Retinal pigment epithelial cell (primary cell): ENCODE results near the gene MERTK.
A peak's percentile ranks its signal among the peaks of the same experiment; 100 is the strongest.

Experiments
- DNase-seq: peaks from one replicate; pipeline ENCODE4 v3.0.0-alpha.2; 2010; ENCODE audit warnings: low read depth
- H3K4me3 ChIP-seq: 2 replicates; pipeline ENCODE4 v1.5.1; 2011; ENCODE audit warnings: mild to moderate bottlenecking, low read length, control low read depth, moderate library complexity
- TF ChIP-seq, protein P1 (sequence below): conservative IDR thresholded peaks from 2 replicates; pipeline ENCODE4 v1.5.1; 2011; ENCODE audit warnings: low read depth, low read length, control low read depth, inconsistent platforms

The MERTK gene

DNA sequence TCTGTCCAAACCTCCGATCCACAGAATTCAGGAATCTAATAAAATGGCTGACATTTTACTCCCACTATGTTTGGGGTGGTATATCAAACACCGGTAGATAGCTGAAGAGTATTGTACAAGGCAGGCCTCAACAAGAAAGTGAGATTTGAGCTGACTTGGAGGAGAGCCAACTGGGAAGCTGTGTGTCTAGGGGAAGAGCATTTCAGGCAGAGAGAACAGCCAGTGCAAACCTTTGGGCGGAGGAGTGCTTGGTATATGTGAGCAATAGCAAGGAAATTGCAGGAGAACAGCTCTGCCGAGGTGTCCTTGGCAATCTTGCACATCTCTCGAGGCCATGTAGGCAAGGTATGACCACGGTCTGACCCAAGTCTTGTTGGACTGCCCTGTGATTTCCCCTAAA, 1.8 kb upstream of the MERTK start:
- DNase-seq, result no peak
- no peak overlapping the region for H3K4me3 ChIP-seq
- TF ChIP-seq, protein P1, sequence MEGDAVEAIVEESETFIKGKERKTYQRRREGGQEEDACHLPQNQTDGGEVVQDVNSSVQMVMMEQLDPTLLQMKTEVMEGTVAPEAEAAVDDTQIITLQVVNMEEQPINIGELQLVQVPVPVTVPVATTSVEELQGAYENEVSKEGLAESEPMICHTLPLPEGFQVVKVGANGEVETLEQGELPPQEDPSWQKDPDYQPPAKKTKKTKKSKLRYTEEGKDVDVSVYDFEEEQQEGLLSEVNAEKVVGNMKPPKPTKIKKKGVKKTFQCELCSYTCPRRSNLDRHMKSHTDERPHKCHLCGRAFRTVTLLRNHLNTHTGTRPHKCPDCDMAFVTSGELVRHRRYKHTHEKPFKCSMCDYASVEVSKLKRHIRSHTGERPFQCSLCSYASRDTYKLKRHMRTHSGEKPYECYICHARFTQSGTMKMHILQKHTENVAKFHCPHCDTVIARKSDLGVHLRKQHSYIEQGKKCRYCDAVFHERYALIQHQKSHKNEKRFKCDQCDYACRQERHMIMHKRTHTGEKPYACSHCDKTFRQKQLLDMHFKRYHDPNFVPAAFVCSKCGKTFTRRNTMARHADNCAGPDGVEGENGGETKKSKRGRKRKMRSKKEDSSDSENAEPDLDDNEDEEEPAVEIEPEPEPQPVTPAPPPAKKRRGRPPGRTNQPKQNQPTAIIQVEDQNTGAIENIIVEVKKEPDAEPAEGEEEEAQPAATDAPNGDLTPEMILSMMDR, result no peak

DNA sequence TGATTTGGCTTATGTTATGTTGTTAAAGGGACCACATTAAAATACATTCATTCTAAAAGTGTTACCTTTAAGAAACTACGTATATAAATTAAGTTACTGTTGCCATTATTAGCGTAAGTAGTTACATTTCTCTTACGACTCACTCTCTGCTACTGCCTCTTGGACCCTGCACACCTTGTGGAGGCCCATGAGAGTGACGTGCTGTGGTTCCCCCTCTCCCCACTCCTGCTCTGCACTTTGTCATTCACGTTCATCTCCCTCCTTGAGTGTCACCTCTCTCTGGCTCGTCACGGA, 830 bp upstream of the MERTK start:
- peak overlapping the region; percentile 76 for H3K4me3 ChIP-seq
- TF ChIP-seq, protein P1, result no peak
- DNase-seq, result no peak

DNA sequence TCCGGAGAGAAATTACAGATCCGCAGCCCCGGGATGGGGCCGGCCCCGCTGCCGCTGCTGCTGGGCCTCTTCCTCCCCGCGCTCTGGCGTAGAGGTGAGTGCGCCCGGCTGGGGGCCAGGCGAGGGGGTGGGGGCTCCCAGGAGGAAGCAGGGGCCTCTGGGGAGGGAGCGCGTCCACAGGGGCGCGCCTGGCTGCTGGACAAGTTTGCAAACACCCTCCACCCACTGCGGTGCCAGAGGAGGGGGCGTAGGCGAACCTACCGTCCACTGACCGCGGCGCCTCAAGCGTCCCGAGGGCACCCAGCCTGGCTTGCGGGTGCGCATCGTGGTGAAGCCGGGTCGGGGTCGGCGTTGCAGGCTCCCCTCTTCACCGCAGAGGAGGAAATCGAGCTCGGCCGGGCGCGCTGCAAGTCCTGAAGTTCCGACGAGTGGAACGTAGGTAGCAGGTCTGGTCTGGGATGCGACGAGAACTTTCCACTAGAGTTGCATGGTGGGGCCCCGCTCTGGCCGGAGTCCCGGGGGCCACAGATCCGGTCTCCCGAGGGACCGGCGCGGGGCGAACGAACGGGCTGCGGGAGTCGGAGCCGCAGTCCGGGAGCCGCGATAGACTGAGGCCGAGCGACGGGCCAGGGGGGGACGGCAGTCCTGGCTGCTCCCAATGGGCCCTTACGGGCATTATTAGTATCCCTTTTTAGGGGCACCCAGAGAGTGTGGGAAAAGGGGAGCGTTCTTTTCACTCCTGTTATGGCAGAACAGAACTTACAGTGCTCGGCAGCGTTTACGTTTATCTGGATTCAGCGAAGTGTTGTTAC, 502 bp downstream of the MERTK start:
- H3K4me3 ChIP-seq, result peak overlapping the region; percentile 70
- TF ChIP-seq, protein P1, result no peak
- no peak for DNase-seq

DNA sequence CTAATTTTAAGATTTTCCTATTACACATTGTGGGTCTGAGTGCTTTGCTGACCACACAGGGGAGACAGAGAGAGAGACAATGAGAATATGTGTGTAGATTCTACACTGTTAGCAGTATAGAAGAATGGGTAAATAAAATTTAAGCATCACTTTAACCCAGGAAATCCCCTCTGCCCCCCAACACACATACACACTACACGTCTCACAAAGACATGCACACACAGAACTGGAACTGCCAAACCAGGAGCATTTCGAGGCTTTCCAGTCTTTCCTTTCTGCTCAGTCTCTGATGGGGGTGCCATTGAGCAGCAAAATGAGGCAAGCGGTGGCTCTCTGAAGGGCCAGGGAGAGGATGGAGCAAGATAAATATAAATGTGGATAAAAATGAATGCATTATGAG, 2.5 kb downstream of the MERTK start:
- DNase-seq, result no peak

DNA sequence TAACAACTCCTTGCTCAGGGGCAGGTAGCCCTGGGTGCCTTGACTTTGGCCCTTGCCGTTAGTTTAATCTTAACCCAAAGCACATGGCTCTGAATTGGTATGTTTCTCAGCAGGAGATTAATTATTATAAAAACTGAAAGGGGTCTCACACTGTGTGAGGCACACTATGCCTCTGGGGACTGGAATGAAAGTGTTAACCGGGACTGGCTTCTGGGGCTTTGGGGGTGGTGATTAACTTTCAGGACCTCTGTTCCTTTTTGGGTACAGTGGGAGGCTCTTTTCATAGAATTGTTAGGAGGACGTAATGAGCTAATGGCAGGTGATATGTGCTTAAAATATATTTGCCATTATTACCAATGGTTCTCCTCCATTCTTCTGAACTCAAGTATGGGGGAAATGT, 5.1 kb downstream of the MERTK start:
- no peak overlapping the region for H3K4me3 ChIP-seq
- TF ChIP-seq, protein P1, result no peak
- no peak for DNase-seq

More for the DNA sequence above, 2.5 kb downstream of the MERTK start:
- TF ChIP-seq, protein P1, result peak; percentile 51
- no peak overlapping the region for H3K4me3 ChIP-seq

DNA sequence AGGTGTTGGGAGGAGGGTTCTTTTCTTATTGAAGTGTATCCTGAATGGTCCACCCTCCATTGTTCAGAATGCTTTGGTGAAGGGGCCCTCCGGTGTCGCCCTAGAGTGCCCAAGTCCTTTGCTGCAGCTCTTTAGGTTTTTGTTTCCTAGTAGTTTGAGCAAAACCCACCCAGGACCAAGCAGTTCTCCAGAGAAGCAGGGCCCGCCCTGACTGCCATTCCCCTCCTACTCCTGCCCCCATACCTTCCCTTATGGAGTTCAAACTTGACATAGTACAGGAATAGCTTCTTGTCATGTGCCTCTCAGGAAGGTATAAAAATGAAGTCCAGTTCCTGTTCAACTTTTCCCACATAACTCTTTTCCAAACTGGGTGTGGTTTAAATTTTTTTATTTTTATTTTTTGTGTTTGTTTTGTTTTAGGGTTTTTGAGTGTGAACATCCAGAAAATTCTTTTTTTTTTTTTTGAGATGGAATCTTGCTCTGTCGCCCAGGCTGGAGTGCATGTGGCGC, 5.6 kb downstream of the MERTK start:
- TF ChIP-seq, protein P1, result no peak
- no peak overlapping the region for H3K4me3 ChIP-seq
- no peak for DNase-seq
